ENCODE measurements around the gene DHX16.

DHX16 gene

DNA sequence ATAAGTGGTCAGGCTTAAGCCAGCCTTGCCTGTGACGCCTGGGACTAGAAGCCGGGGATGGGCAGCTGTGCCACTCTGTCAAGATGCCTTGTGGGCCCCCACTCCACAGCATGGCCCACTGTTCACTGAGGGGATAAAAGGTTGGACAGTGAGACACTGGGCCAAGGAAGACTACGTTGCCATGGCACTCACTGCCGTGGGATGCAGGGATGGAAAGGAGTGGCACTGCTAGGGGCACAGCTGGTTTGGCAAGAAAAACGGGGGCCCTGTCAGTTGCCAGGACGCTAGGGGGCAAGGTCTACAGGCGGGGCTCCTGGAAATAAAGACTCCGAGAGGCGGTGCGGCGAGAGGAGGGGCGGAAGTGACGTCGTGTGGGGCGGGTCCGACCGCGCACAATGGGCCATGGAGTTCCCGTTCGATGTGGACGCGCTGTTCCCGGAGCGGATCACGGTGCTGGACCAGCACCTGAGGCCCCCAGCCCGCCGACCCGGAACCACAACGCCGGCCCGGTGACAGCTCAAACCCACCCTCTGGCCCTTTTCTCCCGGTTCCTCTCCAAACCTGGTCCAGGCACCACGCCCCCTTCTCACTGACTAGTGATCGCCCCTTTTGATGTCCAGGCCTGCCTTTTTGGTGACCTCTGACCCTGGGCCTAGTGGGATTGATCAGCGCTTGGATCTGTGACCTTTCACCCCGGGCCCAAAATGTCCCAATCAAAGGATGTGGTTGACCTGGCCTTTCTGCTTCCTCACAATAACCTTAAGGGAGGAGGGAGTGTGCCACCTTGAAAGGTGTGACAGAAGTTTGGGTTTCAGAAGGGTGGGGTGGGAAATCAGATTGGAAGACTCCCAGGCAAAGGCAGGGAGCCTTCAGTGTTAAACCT lies 46.1 kb downstream of the DHX16 start, which contains the start of gene ATAT1:
ATAT1 (plus strand) TSS at position 391 of the 883 bp plus-strand sequence.
- peak; percentile 90 for DNase-seq

DNA sequence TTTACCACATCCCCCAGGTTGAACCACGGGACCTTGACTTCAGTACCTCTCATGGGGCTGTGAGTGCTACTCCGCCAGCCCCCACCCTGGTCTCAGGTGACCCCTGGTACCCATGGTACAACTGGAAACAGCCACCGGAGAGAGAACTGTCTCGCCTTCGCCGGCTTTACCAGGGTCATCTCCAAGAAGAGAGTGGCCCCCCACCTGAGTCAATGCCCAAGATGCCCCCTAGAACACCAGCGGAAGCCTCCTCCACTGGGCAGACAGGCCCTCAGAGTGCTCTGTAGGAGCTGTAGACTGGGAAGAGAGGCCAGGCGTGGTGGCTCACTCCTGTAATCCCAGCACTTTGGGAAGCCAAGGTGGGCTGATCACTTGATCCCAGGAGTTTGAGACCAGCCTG lies 47.3 kb downstream of the DHX16 start:
- DNase-seq: no peak

DNA sequence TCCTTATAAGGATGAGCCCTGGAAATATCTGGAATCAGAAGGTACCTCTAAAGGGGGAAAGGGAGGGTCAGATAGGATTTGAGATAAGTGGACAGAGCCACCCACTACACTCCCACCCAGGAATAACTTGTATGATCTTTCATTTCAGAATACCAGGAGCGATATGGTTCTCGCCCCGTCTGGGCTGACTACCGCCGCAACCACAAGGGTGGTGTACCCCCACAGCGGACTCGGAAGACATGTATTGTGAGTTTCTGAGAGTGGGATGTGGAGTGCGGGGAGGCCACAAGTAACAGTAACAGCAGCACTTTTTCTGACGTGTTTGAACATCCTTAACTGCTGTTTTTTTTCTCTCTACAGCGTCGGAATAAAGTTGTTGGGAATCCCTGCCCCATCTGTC lies 53.2 kb downstream of the DHX16 start:
- DNase-seq: no peak

GRCh38 chr6:30618270-30618797 lies 54.5 kb downstream of the DHX16 start:
- DNase-seq: no peak

DNA sequence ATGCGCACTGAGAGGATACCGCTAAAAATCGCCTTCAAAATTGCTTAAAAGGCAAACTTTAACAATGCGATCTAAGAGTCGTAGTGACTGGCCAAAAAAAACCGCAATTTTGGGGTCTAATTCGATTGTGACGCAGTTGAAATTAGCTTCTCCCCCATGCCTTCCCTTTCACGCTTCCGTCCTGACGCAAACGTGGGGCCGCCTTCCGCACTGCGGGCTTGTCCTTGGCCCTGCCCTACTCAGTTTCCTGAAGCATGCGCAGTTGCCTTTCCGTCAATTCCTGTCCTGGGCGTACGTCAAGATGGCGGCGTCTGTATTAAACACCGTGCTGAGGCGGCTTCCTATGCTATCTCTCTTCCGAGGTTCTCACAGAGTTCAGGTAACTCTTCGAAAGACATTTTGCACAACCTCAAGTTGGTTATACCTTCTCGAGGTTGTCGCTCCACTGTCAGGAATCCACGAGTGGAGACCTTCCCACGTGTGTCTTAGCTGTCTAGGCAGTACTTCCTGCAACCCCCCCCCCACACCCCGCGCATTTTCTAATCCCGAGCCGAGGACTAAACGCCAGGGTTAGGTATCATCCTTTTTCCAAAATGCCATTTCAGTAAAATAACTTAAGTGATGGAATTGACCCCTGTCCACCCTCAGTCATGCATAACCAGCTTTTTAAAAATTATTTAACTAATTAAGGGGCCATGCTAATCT lies 55.1 kb downstream of the DHX16 start, which contains the start of gene MRPS18B:
MRPS18B (plus strand) TSS at position 276 of the 705 bp plus-strand sequence; CDS start at position 302, 26 bp downstream.
- DNase-seq: peak; percentile 92

GRCh38 chr6:30616811-30617564 lies 55.8 kb downstream of the DHX16 start, which contains the start of gene PPP1R10:
PPP1R10 (minus strand) TSS chr6:30617243; CDS start chr6:30609944, 7,299 bp downstream.
- DNase-seq: peak; percentile 93

- peak; percentile 60 for DNase-seq
These were observed 56.6 kb downstream of the DHX16 start for GRCh38 chr6:30615958-30616810.

- peak; percentile 61 for DNase-seq
These were observed 57.4 kb downstream of the DHX16 start for GRCh38 chr6:30615219-30615957.

DNA sequence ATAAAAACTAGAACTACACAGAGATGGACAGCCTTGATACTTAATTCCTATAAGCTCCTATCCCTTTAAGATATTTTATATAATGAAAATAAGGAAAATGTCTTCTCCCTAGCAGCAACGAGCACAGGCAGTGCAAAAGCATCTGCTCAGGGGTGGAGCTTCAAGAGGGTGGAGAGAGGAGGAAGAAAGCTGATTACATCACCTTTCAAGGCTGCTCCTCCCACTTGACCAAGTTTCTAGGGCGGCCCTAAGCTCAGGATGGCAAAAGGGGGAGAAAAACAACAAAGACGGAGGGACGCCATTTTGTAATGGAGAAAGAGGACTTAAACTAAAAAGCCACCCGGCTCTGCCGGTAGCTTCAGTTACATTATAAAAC lies 58.0 kb downstream of the DHX16 start:
- peak; percentile 71 for DNase-seq

DNA sequence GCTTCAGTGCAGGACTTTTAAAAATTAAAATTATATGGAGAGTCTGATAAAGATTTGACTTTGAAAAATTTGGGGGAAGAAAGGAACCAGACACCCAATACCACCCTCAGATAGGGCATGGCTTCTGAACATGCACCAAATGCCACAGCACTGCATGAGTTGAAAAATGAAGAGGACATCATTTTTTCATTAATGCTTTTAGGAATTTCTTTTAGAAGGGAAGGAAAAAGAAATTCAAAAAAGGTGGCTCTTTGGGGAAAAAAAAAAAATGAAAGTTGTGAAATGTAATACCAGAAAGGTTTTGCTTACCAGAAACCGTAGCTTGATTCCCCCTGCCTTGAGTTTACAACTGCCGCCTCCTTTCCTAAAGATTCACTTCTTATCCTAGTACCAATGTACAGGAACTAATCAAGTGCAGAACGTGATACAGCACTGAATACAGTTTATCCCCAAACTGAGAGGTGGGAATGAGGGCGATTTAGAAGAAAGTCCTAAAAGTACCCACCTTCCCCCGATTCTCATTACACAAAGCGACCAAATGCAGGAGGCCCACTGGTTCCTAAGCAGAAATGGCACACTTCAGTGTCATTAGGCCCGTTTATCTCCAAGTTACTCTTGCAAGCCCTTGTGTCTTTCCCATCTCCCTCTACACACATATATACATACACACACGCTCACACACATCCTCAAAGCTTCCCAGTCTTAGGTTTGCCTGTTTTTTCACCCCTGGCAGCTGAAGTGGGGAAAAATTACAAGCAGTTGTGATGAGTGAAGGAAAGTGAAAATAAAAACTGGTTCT lies 58.6 kb downstream of the DHX16 start:
- DNase-seq: no peak

DNA sequence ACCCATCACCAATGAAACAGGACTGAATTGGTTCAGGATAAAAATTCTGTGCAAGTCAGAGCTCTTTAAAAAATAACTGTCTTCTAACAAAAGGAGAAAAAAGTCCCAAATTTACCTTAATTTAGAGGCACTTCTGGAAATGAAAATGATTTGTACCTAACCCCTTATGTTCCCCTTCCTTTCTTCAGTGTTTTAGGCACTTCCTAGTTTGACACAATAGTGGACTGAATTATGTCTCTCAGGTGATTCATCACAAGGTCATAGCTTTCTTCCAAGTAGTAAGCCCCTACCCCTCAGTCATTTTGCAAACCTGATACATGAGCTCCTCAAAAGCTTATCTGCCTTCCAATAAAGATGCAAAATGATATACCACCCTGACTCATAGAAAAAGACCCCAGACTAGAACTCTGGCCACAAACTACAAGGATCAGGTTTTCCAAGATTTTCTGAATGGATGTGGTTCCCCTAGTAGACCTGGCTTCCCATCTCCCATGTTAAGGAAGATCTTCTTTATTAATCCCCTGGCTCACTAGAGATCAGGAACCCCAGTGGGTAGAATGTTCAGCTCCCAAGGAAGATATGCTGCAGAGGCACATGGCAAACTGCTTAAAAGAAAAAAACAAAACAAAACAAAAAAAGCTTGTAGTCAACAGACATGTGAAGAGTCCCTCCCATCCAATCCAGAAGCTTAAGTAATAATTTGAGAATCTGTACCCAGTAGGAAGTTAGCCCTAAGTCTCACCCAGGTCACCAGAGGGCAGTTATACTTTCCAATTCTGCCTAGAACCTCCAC lies 59.4 kb downstream of the DHX16 start:
- no peak for DNase-seq

GRCh38 chr6:30612687-30613248 lies 60.0 kb downstream of the DHX16 start:
- no peak for DNase-seq

- no peak for DNase-seq
These were observed 60.6 kb downstream of the DHX16 start for GRCh38 chr6:30612213-30612612.

DNA sequence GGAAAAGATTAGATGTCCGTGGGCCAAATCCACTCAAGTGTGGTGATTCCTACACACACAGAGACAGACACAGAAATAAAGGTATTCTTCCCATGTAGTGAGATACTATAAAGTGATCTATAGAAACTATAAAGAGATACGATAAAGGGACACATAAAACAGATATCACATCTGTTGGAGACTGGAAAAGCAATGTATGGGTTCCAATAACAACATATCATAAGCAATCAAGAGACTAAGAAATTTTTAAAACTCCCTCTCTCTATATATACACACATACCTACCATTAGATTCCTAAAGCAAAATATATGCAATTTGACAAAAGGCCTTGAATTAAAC lies 61.0 kb downstream of the DHX16 start:
- no peak for DNase-seq

- DNase-seq: no peak
These were observed 61.5 kb downstream of the DHX16 start for GRCh38 chr6:30611150-30611855.

GRCh38 chr6:30610065-30610464 lies 62.7 kb downstream of the DHX16 start:
- no peak for DNase-seq

DNA sequence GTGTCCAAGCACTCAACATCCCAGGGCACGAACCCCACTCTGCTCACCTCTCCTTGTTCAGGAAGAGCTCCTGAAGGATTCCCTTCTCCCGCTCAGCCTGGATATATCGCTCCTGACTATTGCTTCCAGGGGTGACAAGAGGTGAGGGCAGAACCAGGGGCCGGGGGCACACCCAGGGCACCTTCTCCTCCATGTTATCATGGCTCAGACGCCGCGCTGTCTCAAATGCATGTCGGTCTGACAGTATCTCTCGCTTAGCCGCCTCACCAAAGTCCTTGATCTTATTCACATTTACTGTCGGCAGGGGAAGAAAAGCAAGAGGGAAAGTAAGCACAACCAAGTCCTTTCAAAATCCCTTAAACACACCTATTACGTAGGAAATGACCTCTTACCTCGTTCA lies 68.8 kb downstream of the DHX16 start:
- no peak for DNase-seq
